ENCODE measurements around the gene IRX5.

DNA sequence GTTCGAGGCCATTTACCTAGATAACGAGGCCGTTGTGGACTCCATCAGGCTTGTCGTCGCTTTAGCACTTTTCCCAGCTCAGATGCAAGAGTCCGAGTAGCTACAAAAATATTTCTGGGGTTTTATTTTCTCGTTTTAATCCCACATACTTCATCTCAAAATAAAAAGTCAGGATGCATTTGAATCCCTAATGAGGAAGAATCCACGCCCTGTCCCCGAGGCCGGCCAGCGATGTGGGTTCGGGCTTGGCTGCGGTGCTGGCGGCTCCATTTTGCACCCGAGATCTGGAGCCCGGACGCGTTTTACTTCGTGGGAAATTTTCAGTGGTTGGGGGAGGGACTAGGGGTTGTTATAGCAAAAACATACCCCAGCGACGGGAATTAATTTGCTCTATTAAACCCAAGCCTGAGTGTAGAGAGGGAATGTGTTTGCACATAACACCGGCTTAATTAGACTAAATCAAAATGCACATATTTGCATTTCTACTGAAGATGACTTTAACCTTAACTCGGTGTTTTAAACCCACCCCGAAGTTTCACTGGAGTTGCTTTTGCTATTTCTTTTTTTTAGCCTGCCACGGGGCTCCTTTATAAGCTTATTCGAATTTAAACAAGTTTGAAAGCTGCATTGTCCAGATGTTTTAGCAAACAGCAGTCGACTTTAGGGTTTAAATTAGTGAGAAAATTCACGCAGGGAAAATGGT lies 4.8 kb downstream of the IRX5 start:
- TF ChIP-seq, protein P1, sequence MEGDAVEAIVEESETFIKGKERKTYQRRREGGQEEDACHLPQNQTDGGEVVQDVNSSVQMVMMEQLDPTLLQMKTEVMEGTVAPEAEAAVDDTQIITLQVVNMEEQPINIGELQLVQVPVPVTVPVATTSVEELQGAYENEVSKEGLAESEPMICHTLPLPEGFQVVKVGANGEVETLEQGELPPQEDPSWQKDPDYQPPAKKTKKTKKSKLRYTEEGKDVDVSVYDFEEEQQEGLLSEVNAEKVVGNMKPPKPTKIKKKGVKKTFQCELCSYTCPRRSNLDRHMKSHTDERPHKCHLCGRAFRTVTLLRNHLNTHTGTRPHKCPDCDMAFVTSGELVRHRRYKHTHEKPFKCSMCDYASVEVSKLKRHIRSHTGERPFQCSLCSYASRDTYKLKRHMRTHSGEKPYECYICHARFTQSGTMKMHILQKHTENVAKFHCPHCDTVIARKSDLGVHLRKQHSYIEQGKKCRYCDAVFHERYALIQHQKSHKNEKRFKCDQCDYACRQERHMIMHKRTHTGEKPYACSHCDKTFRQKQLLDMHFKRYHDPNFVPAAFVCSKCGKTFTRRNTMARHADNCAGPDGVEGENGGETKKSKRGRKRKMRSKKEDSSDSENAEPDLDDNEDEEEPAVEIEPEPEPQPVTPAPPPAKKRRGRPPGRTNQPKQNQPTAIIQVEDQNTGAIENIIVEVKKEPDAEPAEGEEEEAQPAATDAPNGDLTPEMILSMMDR (IDR thresholded peaks at IDR 0.05) = no peak
- TF ChIP-seq POLR2A (IDR thresholded peaks at IDR 0.05) = no peak
